ENCODE measurements around the gene MTHFD1L.
"Not testable (repeated sequence)": the region's sequence is repeated elsewhere in the genome, so short reads cannot be mapped to it uniquely, and the experiment has no call there.

The MTHFD1L gene

GRCh38 chr6:150841697-150842096 is 23.8 kb upstream of the MTHFD1L start:
- no peak for TF ChIP-seq TAF1 (IDR thresholded peaks at IDR 0.05; ENCODE audit: low read depth, low read length)
- TF ChIP-seq SPI1 (IDR thresholded peaks at IDR 0.05; ENCODE audit: low read depth, low read length), result no peak
- DNase-seq (ENCODE audit: insufficient read length, low spot score) (no peak), FAIRE-seq (no peak)

GRCh38 chr6:150844371-150844770 is 21.1 kb upstream of the MTHFD1L start:
- DNase-seq (ENCODE audit: insufficient read length, low spot score) (no peak), FAIRE-seq (no peak)
- TF ChIP-seq POLR2AphosphoS5 (IDR thresholded peaks at IDR 0.05; ENCODE audit: low read depth, low read length) (no peak), POU2F2 (IDR thresholded peaks at IDR 0.05; ENCODE audit: low read depth, low read length) (no peak), SPI1 (IDR thresholded peaks at IDR 0.05; ENCODE audit: low read depth, low read length) (no peak), PAX5 (IDR thresholded peaks at IDR 0.05; ENCODE audit: insufficient read depth, low read length, severe bottlenecking) (no peak), TAF1 (IDR thresholded peaks at IDR 0.05; ENCODE audit: low read depth, low read length) (no peak), POLR2A (IDR thresholded peaks at IDR 0.05; ENCODE audit: low read depth, low read length) (no peak)

GRCh38 chr6:150846641-150847040 is 18.9 kb upstream of the MTHFD1L start:
- FAIRE-seq (no peak), DNase-seq (ENCODE audit: insufficient read length, low spot score) (no peak)
- no peak for TF ChIP-seq POLR2A (IDR thresholded peaks at IDR 0.05; ENCODE audit: low read depth, low read length)

GRCh38 chr6:150848400-150848799 is 17.1 kb upstream of the MTHFD1L start:
- DNase-seq (ENCODE audit: insufficient read length, low spot score) (no peak), FAIRE-seq (no peak)
- TF ChIP-seq POLR2AphosphoS5 (IDR thresholded peaks at IDR 0.05; ENCODE audit: low read depth, low read length), result no peak
- no peak for TF ChIP-seq POLR2A (IDR thresholded peaks at IDR 0.05; ENCODE audit: low read depth, low read length)
- no peak for TF ChIP-seq PAX5 (IDR thresholded peaks at IDR 0.05; ENCODE audit: insufficient read depth, low read length, severe bottlenecking)
- TF ChIP-seq TAF1 (IDR thresholded peaks at IDR 0.05; ENCODE audit: low read depth, low read length), result no peak
- TF ChIP-seq POU2F2 (IDR thresholded peaks at IDR 0.05; ENCODE audit: low read depth, low read length), result no peak
- no peak for TF ChIP-seq SPI1 (IDR thresholded peaks at IDR 0.05; ENCODE audit: low read depth, low read length)

- FAIRE-seq; DNase-seq (ENCODE audit: insufficient read length, low spot score): not testable (repeated sequence)
These were observed 11.1 kb upstream of the MTHFD1L start for GRCh38 chr6:150854392-150854791.

GRCh38 chr6:150855171-150855570 is 10.3 kb upstream of the MTHFD1L start:
- not testable (repeated sequence) for DNase-seq (ENCODE audit: insufficient read length, low spot score); FAIRE-seq

- TF ChIP-seq POLR2A (IDR thresholded peaks at IDR 0.05; ENCODE audit: low read depth, low read length) (no peak), PAX5 (IDR thresholded peaks at IDR 0.05; ENCODE audit: insufficient read depth, low read length, severe bottlenecking) (no peak), POLR2AphosphoS5 (IDR thresholded peaks at IDR 0.05; ENCODE audit: low read depth, low read length) (no peak), SPI1 (IDR thresholded peaks at IDR 0.05; ENCODE audit: low read depth, low read length) (no peak), POU2F2 (IDR thresholded peaks at IDR 0.05; ENCODE audit: low read depth, low read length) (no peak), TAF1 (IDR thresholded peaks at IDR 0.05; ENCODE audit: low read depth, low read length) (no peak)
- DNase-seq (ENCODE audit: insufficient read length, low spot score), result no peak
- FAIRE-seq, result no peak
These were observed 8.2 kb upstream of the MTHFD1L start for GRCh38 chr6:150857062-150857944.

- DNase-seq (ENCODE audit: insufficient read length, low spot score), result no peak
- TF ChIP-seq POLR2AphosphoS5 (IDR thresholded peaks at IDR 0.05; ENCODE audit: low read depth, low read length), result no peak
- no peak for TF ChIP-seq SPI1 (IDR thresholded peaks at IDR 0.05; ENCODE audit: low read depth, low read length)
- no peak for TF ChIP-seq POLR2A (IDR thresholded peaks at IDR 0.05; ENCODE audit: low read depth, low read length)
- TF ChIP-seq POU2F2 (IDR thresholded peaks at IDR 0.05; ENCODE audit: low read depth, low read length), result no peak
- TF ChIP-seq TAF1 (IDR thresholded peaks at IDR 0.05; ENCODE audit: low read depth, low read length), result no peak
- TF ChIP-seq PAX5 (IDR thresholded peaks at IDR 0.05; ENCODE audit: insufficient read depth, low read length, severe bottlenecking), result no peak
- no peak for FAIRE-seq
These were observed 7.6 kb upstream of the MTHFD1L start for GRCh38 chr6:150857945-150858308.

GRCh38 chr6:150861448-150862168 is 3.9 kb upstream of the MTHFD1L start:
- FAIRE-seq, result peak; percentile 52
- DNase-seq (ENCODE audit: insufficient read length, low spot score), result not testable (repeated sequence)

GRCh38 chr6:150863213-150863928 is 2.1 kb upstream of the MTHFD1L start:
- DNase-seq (ENCODE audit: insufficient read length, low spot score), result no peak
- TF ChIP-seq TAF1 (IDR thresholded peaks at IDR 0.05; ENCODE audit: low read depth, low read length) (no peak), PAX5 (IDR thresholded peaks at IDR 0.05; ENCODE audit: insufficient read depth, low read length, severe bottlenecking) (no peak), SPI1 (IDR thresholded peaks at IDR 0.05; ENCODE audit: low read depth, low read length) (no peak), POLR2A (IDR thresholded peaks at IDR 0.05; ENCODE audit: low read depth, low read length) (no peak), POLR2AphosphoS5 (IDR thresholded peaks at IDR 0.05; ENCODE audit: low read depth, low read length) (no peak), POU2F2 (IDR thresholded peaks at IDR 0.05; ENCODE audit: low read depth, low read length) (no peak)
- no peak for FAIRE-seq

All from GM12891 (cell line).